Activated CD4-positive, CD25-positive, alpha-beta regulatory T cell treated with anti-CD3 and anti-CD28 coated beads, Interleukin-2, amount 50 U/mL, for 24 hours (primary cell): ENCODE data around the gene PRKG1.
"Not testable (repeated sequence)": the region's sequence is repeated elsewhere in the genome, so short reads cannot be mapped to it uniquely, and the experiment has no call there.

ENCODE experiments used
- ATAC-seq, 2 donors: fragments of 150-1000 bp; cut with Tn5 transposase; one replicate each; pipeline ENCODE4 v1.10.0; 2021; ENCODE audit warnings: mild to moderate bottlenecking in 1 of 2, moderate library complexity in 1 of 2

The PRKG1 gene

DNA sequence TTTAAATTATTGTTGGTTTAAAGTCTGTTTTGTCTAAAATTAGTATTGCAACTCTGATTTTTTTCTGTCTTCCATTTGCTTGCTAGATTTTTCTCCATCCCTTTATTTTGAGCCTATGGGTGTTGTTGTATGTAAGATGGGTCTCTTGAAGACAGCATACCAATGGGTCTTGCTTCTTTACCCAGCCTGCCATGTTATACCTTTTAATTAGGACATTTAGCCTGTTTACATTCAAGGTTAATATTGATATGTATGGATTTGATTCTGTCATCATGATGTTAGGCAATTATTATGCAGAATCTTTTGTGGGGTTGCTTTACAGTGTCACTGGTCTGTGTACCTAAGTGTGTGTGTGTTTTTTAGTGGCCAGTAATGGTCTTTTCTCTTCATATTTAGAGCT, 906.5 kb downstream of the PRKG1 start:
- no peak for ATAC-seq

DNA sequence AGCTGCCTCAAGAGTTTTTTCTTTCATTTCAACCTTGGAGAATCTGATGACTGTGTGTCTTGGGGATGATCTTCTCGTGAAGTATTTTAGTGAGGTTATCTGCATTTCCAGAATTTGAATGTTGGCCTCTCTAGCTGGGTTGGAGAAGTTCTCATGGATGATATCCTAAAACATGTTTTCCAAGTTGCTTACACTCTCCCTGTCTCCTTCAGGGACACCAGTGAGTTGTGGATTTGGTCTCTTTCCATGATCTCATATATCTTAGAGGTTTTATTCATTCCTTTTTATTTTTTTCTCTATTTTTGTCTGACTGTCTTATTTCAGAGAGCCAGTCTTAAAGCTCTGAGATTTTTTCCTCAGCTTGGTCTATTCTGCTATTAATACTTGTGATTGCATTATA, 907.4 kb downstream of the PRKG1 start:
- no peak for ATAC-seq

DNA sequence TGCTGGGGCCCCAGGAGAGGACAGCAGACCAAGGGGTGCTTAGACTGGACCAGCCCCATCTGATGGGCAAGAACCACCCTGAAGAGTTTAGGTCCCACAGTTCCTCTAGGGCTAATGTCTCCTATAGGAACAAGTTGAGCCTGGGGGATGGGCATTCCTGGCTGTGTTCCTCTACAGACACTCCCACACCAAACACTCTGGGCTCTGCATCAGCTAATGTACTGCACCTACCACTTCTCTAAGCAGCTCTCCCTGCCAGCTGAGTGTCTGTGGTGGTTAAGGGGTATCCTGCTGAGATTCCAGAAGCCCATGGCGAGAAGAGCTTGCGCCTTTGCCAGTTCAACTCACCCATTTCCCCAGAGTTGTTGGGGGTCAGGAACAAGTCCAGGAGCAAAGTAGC, 909.2 kb downstream of the PRKG1 start:
- no peak for ATAC-seq

DNA sequence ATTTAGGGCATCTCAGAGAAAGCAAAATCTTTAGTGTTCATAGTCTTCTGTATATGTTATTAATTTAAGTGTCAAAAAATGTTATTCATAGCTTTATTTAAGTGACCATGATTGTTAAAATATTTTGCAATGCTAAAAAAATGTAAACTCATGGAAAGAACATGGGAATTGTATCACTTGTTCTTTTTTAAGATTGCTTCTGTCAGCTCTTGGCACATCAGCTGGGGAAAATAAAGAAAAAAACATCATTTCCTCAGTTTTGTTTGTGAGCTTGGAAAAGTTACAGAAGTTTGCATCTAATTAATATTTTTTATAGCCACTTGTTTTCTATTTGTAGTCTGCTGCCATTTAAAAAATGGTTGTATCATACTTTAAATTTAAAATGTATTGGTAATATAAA, 911.0 kb downstream of the PRKG1 start:
- ATAC-seq, result no peak

DNA sequence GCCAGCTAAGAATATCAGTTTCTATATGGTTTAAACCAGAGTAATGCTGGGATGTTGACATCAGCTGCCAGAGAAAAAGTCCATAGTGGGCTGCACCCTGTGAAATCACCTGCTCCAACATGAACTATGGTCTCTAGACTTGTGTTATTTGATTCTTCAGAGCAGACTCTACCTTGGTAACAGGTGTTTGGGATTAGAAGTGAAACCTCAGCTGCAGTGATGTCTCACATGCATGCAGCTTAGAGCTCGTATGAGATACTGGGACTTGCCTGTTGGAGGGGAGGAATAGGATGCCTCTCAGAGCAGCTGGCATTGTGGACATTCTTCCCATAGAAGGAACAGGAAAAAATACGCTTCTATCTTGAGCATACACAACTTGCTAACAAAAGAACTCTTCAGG, 912.2 kb downstream of the PRKG1 start:
- no peak for ATAC-seq

DNA sequence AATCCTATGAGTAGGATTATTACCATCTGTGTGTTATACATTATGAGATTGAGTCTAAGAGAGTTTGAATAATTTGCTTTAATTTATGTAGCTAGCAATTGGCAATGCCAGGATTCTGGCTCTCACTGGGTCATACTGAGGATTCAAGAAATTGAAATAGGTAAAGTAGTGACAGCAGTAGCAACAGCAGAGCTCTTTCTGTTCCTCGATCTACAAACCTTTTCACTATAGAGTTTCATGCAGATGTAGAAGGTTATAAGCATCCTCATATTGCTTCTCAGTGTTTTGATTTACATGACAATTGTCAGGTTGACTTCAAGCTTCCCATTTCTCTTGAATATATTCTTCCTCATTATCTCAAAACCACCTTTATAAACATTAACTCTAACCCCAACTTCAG, 919.2 kb downstream of the PRKG1 start:
- no peak for ATAC-seq

DNA sequence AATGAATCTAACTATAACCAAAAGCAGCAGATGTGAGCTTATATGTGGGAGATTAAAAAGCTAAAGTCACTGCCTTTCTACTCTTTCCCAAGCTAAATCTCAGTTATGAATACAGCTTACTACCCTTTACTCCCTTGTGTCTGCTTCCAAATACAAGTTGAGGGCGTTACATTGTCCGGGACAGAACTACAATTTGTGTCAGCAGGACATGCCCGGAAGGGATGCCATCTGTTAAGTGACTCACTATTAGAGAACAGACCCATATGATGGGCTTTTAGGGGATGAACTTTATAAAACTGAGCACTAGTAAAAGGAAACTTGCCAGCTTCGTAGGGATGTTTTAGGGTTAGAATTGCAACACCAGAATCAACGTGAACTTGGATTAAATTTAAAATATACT, 924.8 kb downstream of the PRKG1 start:
- no peak for ATAC-seq

DNA sequence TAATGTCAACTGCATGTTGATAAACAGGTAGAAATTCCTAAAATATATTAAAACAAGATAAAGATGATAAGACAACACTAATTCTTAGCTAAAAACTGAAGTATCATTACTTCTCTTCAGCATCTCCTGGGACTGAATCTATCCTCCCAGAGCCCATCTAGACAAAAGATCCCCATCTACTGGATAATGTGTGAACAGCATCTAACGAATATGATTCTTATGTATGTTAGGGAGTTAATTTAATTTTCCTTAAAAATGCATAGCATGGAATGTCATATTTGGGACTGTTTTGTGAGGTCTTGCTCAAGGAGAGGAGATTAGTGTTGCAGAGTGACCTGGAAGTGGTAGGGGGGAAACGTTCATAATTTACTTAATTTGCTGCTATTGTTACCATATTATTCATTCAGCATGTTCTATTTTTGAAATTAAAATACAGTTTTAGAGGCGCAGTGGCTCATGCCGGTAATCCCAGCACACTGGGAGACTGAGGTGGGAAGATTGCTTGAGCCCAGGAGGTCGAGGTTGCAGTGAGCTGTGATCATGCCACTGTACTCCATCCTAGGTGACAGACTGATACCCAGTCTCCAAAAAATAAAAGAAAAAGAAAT, 930.2 kb downstream of the PRKG1 start:
- no peak for ATAC-seq

DNA sequence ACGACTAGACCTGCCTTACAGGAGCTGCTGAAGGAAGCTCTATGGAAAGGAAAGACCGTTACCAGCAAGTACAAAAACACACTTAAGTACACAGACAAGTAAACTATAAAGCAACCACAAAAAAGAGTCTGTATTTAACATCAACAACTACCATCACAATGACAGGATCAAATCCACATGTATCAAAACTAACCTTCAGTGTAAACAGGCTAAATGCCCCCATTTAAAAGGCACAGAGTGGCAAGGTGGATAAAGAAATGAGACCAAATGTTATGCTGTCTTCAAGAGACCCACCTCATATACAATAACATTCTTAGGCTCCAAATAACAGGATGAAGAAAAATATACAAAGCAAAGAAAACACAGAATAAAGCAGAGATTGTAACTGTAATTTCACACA, 932.8 kb downstream of the PRKG1 start:
- no peak for ATAC-seq

DNA sequence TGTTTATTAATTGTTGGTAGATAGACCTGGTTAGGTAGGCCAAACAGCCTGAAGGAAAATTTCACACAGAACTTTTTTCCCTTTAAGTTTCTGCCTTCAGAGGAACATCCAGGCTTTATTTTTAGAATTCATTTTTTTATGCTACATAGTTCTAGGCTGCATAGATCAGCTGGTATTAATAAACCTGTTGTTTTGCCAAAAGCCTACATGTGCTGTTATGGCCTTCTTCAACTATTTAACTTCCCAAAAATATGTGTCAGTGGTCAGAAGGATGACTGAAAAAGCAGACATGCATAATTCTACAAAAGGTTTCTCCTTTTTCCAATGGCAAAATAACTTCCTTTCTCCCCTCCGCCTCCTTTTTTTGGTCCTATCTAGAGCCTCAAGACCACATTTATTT, 936.8 kb downstream of the PRKG1 start:
- ATAC-seq, result no peak

DNA sequence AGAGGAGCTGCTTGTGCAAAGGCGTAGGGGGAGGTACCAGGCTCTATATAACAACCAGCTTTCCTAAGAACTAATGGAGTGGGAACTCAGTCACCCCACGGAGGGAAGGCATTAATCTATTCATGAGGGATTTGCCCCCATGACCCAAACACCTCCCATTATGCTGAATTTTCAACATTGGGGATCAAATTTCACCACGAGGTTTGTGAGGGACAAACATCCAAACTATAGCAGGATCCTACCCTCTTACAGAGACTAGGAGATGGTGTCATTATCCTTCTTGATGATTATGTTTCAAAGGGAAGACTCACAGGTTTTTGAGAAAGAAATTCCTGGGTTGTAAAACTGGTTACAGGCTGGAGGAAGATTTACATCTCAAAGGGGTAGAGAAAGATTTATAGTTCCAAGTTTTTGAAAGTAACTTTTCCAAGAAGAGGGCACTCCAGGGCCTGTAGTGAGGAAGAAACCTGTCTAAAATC, 944.8 kb downstream of the PRKG1 start:
- no peak for ATAC-seq

DNA sequence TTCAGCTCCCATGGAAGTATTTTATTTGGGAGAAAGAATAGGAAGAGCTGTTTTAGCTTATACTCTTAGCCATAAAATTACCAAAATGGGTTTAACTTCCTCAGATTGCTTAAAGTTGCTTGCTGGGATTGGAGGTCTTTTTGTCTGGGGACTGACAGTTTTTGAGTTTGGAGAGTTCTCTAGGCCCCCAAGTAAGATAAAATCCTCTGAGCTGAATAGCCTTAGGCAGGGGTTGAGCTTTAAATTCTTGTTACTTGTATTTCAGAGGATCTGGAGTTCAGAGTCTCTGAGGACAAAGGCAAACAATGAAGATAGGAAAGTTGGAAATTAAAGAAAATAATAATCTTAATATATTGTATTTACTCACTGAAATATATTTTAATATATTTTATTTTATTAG, 945.4 kb downstream of the PRKG1 start:
- no peak for ATAC-seq

DNA sequence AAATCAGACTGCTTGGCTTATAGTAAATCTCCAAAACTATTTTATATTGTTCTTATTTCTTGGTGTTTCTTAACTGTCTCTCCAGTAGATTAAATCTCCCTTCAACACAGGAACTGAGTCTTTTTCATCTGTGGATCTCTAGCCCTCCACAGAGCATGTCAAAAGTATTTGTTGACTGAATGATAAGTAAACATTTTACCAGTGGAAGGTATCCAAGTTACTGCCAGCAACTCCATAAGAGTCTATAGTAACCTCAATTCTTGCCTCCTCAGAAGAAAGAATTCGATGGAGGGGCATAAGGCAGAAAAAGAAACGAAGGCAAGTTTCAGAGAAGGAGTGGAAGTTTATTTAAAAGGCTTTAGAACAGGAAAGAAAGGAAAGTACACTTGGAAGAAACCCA, 945.9 kb downstream of the PRKG1 start:
- ATAC-seq, result no peak

DNA sequence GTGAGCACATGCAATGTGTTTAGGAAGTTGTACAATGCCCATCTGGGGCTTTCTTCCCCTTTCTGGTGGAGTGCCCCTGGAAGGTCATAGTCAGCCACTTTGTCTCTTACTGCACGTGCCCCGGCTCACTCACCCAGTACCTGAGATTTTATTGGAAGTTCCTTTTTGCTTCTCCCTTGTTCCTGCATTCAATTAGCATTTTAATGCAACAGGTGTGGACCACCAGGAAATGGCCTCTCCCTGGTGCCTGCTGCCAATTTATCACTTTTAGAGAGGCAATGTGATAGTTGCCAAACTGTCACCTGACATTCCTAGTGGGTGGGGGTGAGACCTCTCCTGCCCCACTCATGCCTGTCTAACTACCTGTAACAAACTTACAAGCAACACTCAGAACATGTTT, 946.4 kb downstream of the PRKG1 start:
- no peak for ATAC-seq

DNA sequence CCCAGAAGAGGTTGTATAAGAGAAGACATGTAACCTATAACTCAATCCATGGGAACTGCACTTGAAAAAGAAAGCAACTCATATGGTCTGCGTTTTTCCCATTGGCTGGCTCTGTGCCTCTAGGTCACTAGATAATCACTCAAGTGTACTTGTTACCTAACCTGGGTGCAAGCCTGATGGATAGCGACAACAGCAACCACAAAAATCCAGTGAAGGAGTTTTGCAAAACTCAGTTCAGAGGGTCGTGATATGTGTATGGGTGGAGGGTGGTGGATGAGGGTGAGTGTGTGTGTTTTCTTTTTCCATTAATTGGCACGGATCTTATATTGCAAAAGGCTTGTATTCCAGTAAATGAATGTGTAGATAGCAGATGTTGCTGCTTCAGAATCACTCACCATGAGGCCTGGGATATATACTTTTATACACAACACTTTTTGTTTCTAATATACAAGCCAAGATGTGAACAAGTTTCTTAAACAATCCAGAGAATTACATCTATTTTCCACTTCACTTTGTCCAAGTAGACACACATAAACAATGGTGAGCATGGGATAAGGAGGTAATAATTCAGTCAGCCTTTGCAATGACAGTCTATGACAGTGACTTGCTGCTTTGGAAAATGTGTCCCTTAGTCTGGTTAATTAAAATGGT, 952.9 kb downstream of the PRKG1 start:
- no peak for ATAC-seq

DNA sequence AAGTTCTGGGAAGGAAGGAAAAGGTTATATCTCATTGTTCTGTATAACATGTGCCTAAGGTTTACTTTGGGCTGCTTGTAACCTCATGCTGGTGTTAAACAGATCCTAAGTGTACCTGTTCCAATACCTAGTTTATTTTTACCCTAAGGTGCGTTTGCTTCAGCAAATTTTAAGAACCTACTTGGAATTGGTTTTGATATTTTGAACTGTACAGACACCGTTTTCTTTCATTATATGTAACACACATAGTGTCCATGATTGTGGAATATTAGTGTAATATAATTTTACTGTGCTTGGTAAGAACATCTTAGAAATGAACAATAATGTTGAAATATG, 954.2 kb downstream of the PRKG1 start:
- no peak for ATAC-seq

DNA sequence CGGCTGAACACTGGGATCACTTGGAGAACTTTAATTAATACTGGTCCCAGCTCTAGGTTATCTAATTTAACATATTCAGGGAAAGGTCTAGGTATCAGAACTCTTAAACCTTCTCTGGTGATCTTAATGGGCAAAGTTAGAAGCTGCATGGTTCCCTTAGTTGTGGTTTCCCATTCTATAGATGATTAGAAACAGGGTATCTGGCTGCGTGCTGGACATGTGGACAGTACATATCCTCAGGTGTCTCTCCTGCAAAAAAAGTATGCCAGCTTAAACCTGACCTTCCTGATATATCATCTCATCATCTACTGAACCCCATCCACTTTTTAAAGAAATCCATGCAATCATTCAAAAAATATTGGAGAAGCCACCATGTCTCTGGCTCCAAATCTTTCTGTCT, 955.3 kb downstream of the PRKG1 start:
- ATAC-seq, result no peak

DNA sequence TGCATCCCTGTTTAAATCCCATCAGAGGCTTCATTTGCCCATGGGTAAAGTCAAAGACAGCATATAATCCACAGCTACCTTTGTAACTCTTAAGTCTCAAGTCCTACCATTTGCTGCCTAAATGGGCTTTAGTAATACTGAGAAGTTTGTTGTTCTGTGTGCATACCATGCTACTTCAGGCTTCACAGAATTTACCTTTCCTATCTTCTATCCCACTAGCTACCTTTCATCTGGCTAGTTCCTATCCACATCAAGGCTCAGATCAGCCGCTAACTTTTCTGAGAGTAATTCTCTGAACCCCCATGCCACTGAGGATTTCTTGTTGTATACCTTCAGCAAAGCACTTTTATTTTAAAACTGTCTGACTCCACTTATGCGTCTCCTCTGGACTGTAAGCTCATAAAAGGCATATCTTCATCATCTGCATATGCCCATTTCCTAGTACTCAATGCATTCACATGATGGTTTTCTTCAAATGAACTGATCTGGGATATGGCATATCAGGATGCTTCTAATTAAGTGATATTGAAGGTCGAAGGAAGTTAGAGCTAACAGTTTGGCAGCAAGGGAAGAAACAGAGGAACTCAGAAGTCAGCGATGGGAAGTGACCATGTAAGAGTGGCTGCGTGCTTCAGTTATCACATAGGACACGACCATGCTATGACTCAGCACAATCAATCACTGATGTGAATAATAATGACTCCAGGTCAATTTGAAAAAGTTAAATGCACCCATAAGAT, 955.9 kb downstream of the PRKG1 start:
- ATAC-seq, result no peak

DNA sequence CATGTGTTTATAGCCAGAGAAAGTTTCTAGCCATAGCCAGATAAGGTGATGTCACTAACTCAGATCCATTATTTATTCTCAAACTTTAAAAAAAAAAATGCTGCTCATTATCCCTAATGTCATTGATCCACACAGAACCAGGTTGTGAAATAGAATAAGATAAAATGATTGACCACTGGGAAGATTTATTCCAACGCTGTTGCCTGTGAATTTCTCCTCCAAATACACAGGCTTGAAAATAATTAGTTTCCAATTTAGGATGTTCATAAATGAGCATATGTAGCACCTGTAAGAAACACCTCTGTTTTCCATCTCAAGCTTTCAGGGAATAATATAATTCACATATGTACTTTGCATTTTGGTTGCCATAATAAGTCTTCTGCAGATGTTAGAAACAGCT, 956.7 kb downstream of the PRKG1 start:
- no peak for ATAC-seq

DNA sequence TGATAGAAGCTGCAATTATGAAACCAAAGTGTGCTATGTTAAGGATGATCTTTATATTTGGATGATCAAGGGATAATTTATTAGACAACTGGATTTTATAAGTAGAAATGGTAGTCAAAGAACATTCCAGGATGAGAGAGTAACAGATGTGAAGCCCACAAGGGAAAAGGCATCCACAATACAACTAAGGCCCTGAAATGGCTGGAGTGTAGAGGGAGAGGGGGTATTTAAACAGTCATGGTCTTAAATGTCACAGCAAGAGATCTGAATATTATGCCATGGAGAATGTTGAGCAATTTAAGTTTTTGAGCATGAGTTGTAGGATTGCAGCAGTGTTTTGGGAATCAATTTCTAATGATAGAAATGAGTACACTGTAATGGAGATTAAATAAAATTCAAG, 957.5 kb downstream of the PRKG1 start:
- ATAC-seq, result no peak

DNA sequence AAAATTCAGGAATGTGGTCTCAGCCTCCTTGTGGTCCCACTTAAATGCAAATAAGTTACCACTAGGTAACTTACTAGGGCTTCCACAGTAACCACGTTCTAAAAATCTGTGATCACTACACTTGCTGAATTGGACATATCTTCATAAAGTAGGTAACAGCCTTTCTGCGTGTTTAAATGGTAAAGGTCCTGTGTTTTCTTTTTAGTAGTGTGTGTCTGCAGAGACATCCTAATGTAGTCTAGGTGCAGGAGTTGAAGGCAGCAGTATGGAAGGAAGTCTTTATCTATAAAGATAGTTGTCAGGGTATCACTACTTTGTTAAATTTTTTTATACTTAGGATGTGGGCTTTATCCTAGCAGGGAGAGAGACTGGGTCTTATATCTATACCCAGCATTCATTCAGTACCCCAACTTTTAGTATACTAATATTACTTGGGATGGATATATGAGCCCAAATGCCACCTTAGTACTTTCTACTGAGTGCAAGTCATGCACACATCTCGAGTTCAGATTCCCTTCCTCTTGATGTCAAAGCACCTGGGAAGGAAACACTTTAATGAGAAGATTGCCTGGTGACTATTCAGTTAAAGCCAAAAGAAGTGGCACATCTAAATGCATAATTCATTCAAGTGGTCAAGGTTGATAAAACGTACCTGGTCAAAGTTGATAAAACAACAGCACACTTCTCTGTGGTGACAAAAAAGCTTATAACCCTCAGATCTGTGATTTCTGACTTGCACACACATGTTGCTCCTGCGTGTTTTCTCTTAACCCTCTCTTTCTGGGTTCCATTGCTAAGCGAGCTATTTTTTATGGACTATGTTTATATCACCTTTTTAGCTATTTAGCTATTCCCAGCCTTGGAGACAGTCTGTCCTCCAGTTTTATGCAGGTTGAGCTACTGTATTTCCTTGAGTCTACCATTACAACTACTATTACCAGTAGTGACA, 958.7 kb downstream of the PRKG1 start:
- ATAC-seq, result no peak

DNA sequence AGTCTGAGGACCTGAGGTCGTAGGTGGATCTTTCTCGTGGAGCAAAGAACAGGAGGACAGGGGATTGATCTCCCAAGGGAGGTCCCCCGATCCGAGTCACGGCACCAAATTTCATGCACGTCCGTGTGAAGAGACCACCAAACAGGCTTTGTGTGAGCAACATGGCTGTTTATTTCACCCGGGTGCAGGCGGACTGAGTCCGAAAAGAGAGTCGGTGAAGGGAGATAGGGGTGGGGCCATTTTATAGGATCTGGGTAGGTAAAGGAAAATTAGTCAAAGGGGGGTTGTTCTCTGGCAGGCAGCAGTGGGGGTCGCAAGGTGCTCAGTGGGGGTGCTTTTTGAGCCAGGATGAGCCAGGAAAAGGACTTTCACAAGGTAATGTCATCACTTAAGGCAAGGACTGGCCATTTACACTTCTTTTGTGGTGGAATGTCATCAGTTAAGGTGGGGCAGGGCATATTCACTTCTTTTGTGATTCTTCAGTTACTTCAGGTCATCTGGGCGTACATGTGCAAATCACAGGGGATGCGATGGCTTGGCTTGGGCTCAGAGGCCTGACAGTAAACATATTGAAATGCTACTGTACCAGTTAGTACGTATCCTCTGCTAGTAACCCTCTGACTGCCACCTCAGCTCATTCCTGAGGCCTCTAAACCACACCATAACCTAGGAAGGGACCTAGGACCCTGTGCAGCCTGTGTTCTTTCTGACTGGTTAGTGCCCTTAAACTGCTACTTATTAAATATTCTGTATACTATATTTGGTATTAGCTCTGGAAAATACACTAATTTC, 964.9 kb downstream of the PRKG1 start:
- not testable (repeated sequence) for ATAC-seq
